RPMI8226 (cell line): ENCODE data around the gene DPAGT1.

Experiments used
- DNase-seq: peaks from one replicate; pipeline ENCODE4 v3.0.0-alpha.2; 2015

Gene DPAGT1

DNA sequence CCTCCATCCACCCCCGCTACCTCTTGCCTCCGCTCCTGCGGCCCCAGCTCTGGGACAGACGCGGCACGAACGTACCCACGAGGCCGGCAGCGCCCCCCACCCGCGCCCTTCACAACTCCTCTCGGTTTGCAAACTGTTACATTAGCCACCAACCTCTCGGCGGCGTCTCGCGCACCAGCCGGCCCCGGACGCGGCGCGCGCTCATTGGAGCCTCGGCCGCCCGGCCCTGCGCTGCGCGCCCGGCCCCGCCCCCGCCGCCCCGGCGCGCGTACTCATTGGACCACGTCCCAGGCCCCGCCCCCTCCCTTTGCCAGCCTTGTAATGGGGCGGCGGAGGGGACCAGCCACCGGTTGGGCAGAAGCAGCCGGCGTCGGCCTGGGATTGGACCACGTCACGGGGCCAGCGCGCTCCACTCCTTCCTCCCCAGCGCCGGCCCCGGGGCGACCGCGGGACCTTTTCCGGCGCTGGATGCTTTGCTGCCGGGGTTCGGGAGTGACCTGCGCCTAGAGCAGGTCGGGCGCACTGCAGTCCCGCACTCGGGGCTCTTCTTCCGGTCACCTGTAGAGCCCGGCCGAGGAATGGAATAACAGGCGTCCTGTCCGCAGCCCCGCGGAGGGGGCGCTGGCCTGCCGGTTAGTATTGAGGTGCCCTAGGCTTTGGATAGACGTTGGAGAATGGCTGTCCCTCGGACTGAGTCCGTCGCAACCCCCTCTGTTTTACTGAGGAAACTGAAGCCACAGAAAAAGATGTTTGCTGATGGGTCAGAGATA is 44.5 kb downstream of the DPAGT1 start, which contains the start of gene HYOU1:
TSS of gene HYOU1 (minus strand) at position 206 of the 770 bp plus-strand sequence. CDS start 1,045 bp downstream, outside the sequence.
- peak; percentile 99 for DNase-seq

DNA sequence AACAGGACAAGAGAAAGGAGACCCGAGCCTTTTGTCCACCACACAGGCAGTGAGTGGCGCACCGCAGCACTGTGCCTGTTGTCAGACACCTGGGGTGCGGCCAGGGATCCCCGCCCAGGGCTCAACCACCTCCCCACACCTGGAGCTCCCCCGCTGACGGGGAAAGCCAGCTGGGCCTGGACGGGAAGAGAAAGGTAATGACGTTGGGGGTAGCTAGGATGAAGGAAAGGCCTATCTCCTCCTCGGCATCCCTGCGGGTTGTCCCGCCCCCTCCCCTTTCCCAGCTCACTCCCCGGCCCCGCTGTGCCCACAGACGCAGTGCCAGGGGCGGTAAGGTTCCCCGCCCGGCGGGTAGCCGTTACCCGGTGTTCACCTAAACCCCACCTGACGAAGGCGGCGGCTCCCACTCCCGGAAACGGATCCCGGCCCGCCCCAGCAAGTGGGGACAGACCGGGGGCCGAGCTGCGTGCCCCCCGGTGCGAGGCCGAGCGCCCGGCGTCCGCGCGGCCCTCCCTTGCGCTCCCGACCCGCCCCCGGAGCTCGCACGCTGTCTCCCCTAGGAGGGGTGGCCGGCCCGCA is 45.1 kb downstream of the DPAGT1 start:
- DNase-seq = peak; percentile 85

- DNase-seq = peak; percentile 54
Observed at GRCh38 chr11:119055901-119056300, 45.8 kb downstream of the DPAGT1 start.

DNA sequence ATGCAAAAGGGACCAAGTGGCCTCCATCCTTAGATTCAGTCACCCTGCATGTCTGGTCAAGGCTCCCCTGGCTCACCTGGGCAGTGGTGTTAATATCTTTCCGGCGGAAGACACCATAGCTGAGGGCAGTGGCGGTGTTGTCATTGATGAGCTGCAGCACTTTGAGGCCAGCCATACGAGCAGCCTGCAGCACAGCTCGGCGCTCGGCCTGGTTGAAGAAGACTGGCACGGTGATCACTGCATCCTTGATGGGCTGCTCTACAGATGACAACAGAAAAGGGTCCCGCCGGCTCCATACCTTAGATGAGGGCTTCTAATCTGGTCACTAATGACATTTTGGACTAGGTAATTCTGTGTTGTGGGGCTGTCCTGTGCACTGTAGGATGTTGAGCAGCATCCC is 47.2 kb downstream of the DPAGT1 start:
- no peak for DNase-seq

- no peak for DNase-seq
Observed at GRCh38 chr11:119052163-119052814, 49.4 kb downstream of the DPAGT1 start.

GRCh38 chr11:119051440-119052162 is 50.1 kb downstream of the DPAGT1 start:
- no peak for DNase-seq

- DNase-seq = no peak
Observed at GRCh38 chr11:119049081-119049480, 52.6 kb downstream of the DPAGT1 start.

DNA sequence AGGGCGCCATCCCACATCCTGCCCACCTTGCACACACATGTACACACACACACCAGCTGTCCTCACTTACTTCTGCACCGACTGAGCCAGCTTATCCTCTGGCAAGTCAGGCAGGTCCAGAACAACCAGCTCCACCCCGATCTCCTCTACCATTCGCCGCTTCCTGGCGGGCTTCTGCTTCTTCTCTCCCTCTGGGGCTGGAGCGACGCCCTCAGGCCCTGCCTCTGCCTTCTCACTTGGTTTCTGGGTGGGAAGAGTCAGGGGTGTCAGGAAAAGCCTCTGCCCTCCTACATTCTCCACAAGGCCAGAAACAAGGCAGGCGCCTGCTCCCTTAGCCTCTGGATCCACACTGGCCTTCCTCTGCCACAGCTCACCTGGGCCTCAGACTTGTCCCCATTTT is 53.0 kb downstream of the DPAGT1 start:
- no peak for DNase-seq

GRCh38 chr11:119047205-119047604 is 54.4 kb downstream of the DPAGT1 start:
- no peak for DNase-seq
